Psoas muscle (tissue), 8 donors: ENCODE data around the gene KIF21B. TPM values are rescaled to one million over a fixed set of nuclear protein-coding genes. Genes with fewer than 3 reads are reported as not detected.

Experiments used
- ATAC-seq, 4 donors: fragments of 200-7000 bp; cut with Tn5 transposase; one replicate each; pipeline ENCODE4 v1.9.1; 2020; ENCODE audit warnings: moderate library complexity in 3 of 4, mild to moderate bottlenecking in 2 of 4
- DNase-seq, 2 donors: peaks; one replicate each; pipeline ENCODE4 v3.0.0-alpha.2; 2020
- H3K27ac ChIP-seq: fragments of 200-600 bp; one replicate; pipeline ENCODE4 v1.8.0; 2022
- H3K27me3 ChIP-seq, 3 donors: fragments of 200-600 bp in 1 of 3; one replicate each; pipeline versions ENCODE4 v1.6.1 to v1.8.0; 2013 to 2022; ENCODE audit warnings: low read length in 2 of 3, mild to moderate bottlenecking in 2 of 3, moderate library complexity in 1 of 3; ENCODE audit not compliant: insufficient read depth in 3 of 3
- H3K36me3 ChIP-seq, 2 donors: fragments of 200-600 bp in 1 of 2; one replicate each; pipeline versions ENCODE4 v1.6.1 to v1.8.0; 2013 to 2022; ENCODE audit warnings: low read depth in 1 of 2, mild to moderate bottlenecking in 1 of 2, moderate library complexity in 1 of 2; ENCODE audit not compliant: insufficient read depth in 1 of 2
- H3K4me1 ChIP-seq: fragments of 200-600 bp; one replicate; pipeline ENCODE4 v1.8.0; 2022
- H3K4me3 ChIP-seq: fragments of 200-600 bp; one replicate; pipeline ENCODE4 v1.8.0; 2022; ENCODE audit warnings: mild to moderate bottlenecking
- H3K9me3 ChIP-seq: fragments of 200-600 bp; one replicate; pipeline ENCODE4 v1.8.0; 2022
- WGBS, 3 donors: extraction: QIAGEN DNeasy Blood & Tissue Kit; methylation state at CpG; one replicate each; pipeline versions ENCODE4 v1.1.6 to v1.1.7; 2013; 5-methylcytosine and 5-hydroxymethylcytosine counted together
- intact Hi-C, 2 donors: fragments of 100-400 bp; cut with DNase I; formaldehyde crosslinking; loops; one replicate each; pipeline versions ENCODE4 v1.11.0 to v1.14.2; 2022
- polyA plus RNA-seq, 3 donors: library from polyadenylated mRNA; stranded (reverse); fragments of 200-250 nt; gene quantifications; one replicate each; pipeline ENCODE4 v1.2.3, GENCODE V29; 2013
- total RNA-seq, 4 donors: library from RNA; stranded (reverse); fragmentation: NEBNext Ultra II Directional in 2 of 4; extraction: Animal tissue kit (Norgen Biotek cat#: 25700) in 2 of 4; gene quantifications; one replicate each; pipeline versions ENCODE4 v1.2.1 to v1.2.4, GENCODE V29; 2021 to 2023
- TF ChIP-seq, protein P1 (sequence below): fragments of 200-600 bp; IDR thresholded peaks from one replicate; pipeline ENCODE4 v1.8.0; 2022; ENCODE audit warnings: antibody characterized with exemption
- donor health status: healthy with polysubstance abuse.
- donor health status: DM: no; HTN: no; CAD: no; lungs with moderate emphysema.
- donor health status: Bipolar disorder and iron deficiency.
- donor health status: healthy.
- donor health status: DM: yes; HTN: yes; CAD: no.
- donor health status: DM: no; HTN: no; CAD: no.
- donor health status: DM: no; HTN: no; CAD: no.
- donor health status: DM: yes; HTN: yes; CAD: no.

KIF21B gene
- total and polyA plus RNA-seq, 7 donors = 0.04 to 0.81 (median 0.20) TPM

DNA sequence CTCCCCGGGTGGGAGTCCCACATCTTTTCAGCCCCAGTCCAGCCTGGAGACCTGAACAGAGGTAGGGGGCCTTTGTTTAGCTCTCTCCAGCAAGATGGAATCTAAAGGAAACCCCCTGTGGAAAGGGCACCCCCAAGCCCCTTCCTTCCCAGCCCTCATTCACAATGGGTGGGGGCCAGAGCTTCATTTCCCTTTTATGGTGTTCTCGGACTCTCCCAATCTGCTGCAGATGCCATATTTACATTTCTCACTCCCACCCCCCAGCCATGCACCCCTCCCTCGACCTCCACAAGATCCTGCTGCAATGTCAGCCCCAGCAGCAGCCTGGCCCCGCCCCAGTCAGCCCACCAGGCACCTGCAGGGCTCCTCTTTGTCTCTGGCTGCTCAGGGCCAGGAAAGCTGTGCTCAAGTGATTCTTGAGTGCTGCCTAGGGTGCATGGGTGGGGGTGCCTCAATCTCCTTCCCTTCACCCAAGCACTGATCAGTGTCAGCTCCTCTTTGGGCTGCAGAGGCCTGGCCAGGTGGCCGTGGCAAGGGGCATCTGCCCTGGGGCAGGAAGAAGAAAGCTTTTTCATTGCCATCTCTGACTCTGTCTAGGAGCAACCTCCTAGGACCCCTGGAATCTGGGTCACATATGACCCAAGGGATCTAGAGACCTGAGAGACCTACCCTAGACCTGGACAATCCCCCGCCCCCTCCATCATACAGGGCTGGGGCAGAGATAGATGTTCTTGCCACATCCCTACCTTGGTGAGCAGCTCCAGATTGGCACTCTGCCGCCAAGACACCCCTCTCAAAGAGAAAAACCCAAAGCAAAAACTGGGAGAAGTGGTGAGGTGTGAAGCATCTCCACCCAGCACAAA is 1.7 kb downstream of the KIF21B start:
- no peak for ATAC-seq
- intact Hi-C loops = no loop called here
- no peak overlapping the region for H3K4me3 ChIP-seq

DNA sequence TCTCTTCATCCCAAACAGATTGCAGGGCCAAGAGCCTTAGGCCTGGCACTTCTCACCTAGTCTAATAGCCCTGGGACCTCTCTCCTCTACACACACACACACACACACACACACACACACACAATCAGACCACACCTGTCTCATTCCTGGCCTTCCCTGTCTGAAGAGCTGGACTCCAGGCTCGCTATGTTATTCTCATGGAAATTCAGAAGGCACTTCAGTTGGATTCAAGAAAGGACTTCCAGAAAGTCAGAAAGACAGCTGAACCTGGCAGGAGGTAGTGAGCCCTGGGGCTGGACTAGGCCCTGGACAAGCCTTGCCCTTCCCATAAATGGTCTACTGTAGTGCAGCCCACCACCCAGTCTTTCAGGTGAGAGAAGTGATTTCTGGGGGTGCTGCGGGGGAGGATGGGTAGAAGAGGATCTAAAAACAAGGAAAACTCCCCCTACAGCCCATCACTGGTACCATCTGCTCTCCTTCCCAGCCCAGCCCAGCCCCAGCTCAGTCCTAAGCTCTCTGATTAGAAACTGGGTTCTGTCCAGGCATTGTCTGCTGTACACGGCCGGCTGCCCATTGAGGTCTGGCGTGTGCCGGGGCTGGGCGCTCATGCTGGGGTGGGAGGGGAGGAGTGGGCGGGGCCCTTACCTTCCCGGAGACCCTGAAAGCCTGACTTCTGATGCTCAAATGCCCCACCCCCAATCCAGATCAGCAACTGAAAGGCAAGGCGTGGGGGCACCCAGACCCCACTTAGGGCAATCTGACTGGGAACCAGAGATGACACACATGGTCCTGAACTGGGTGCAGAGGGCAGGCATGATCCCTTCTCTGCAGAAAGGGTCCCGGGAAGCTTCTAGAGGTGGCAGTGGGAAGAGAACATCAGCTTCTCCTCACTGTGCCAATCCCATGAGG is 2.5 kb downstream of the KIF21B start:
- H3K27ac ChIP-seq = no peak overlapping the region
- TF ChIP-seq, protein P1, sequence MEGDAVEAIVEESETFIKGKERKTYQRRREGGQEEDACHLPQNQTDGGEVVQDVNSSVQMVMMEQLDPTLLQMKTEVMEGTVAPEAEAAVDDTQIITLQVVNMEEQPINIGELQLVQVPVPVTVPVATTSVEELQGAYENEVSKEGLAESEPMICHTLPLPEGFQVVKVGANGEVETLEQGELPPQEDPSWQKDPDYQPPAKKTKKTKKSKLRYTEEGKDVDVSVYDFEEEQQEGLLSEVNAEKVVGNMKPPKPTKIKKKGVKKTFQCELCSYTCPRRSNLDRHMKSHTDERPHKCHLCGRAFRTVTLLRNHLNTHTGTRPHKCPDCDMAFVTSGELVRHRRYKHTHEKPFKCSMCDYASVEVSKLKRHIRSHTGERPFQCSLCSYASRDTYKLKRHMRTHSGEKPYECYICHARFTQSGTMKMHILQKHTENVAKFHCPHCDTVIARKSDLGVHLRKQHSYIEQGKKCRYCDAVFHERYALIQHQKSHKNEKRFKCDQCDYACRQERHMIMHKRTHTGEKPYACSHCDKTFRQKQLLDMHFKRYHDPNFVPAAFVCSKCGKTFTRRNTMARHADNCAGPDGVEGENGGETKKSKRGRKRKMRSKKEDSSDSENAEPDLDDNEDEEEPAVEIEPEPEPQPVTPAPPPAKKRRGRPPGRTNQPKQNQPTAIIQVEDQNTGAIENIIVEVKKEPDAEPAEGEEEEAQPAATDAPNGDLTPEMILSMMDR = no peak
- no peaks in the 10 kb centered on the region for H3K36me3 ChIP-seq
- WGBS, 3 donors = 67 to 73% (median 68%) methylated on average over 11 of the region's 11 CpGs
- ATAC-seq (no peak), DNase-seq (no peak)
- no peaks in the 10 kb centered on the region for H3K9me3 ChIP-seq
- H3K27me3 ChIP-seq = no peaks in the 10 kb centered on the region
- intact Hi-C loops = no loop called here
- no peak overlapping the region for H3K4me3 ChIP-seq
- peaks cover 20% of the 10 kb centered on the region for H3K4me1 ChIP-seq

More for the DNA sequence above, 1.7 kb downstream of the KIF21B start:
- Histone ChIP-seq H3K36me3 (no peaks in the 10 kb centered on the region), H3K4me1 (peaks cover 20% of the 10 kb centered on the region), H3K27me3 (no peaks in the 10 kb centered on the region), H3K27ac (no peak overlapping the region), H3K9me3 (no peaks in the 10 kb centered on the region)
- 75 to 84% (median 79%) methylated on average over 7 of the region's 7 CpGs for WGBS, 3 donors
- TF ChIP-seq, protein P1 = no peak
- no peak for DNase-seq

DNA sequence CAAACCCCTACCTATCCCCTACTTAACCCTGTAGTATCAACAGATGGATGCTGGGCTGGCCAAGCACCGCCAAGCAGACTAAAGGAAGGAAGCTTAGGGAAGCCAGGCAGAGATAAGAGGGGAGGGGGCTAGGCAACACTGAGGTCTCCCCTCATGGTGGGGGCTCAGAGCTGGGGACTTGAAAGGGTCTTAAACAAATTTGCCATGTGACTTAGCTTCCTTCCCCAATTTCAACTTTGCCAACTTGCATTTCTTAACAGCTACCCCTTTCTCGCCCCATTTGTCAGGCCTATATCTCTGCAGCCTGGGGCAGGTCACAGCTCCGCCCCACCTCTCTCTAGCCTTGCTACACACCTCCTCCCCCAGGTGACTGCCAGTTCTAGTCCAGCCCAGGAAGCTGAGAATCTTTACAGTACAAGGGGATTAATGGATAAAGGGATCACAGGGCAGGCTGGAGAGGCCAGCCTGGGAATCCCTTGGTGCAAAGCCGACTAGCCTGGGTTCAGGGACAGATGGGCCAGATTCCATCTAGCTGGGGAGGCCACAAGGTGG is 3.4 kb downstream of the KIF21B start:
- TF ChIP-seq, protein P1 = no peak
- Histone ChIP-seq H3K9me3 (no peaks in the 10 kb centered on the region), H3K27me3 (no peaks in the 10 kb centered on the region), H3K4me1 (peaks cover 25% of the 10 kb centered on the region), H3K4me3 (no peak overlapping the region), H3K36me3 (no peaks in the 10 kb centered on the region), H3K27ac (no peak overlapping the region)
- intact Hi-C loops = no loop called here
- 71 to 88% (median 83%) methylated on average over 3 to 4 of the region's 4 CpGs for WGBS, 3 donors
- ATAC-seq (no peak), DNase-seq (no peak)

DNA sequence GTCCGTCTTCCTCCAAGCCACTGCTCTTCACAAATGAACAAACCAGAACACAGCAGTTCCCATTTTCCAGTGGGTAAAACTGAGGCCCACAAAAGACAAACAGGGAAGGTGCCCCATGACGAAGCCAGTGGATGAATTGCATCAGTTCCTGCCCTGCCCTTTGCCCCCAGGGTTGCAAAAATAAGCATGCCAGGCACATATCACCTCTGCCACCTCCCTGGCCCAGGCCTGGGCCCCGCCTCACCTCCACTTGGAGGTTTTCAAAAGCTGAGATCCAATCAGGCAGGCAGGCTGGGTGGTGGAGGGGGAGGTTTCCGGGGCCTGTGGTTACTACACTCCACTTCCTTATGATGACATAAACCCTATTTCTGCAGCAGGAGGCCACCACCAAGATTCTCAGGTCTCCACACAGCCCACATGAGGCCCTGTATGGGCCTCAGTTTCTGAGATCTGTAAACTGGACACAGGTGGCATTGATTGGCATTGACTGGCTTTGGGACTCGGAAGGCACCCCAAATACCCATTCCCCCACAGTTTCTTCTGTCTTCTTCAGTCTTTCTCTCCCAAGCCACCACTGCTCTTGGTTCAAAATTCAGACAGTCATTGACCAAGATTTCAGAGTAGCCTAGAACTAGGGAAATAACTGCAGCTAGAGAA is 4.1 kb downstream of the KIF21B start:
- no peaks in the 10 kb centered on the region for H3K27me3 ChIP-seq
- no peak overlapping the region for H3K4me3 ChIP-seq
- no peaks in the 10 kb centered on the region for H3K36me3 ChIP-seq
- DNase-seq = peak; percentile 39 to 68
- TF ChIP-seq, protein P1 = no peak
- intact Hi-C loops = no loop called here
- no peaks in the 10 kb centered on the region for H3K9me3 ChIP-seq
- peaks cover 25% of the 10 kb centered on the region for H3K4me1 ChIP-seq
- ATAC-seq = no peak
- 80 to 92% (median 85%) methylated on average over 5 of the region's 5 CpGs for WGBS, 3 donors
- no peak overlapping the region for H3K27ac ChIP-seq
